ENCODE data around the gene SLC29A3. TPM values are rescaled to one million over a fixed set of nuclear protein-coding genes. Genes with fewer than 3 reads are reported as not detected.

Gene SLC29A3
- total RNA-seq, 2 donors from 2014 or later, result 3.5 to 6.2 TPM

GRCh38 chr10:71372882-71373495 lies 53.9 kb downstream of the SLC29A3 start:
- intact Hi-C loops (cut with DNase I), result no loop called here
- peak; percentile 59 for DNase-seq (ENCODE audit: low spot score)

DNA sequence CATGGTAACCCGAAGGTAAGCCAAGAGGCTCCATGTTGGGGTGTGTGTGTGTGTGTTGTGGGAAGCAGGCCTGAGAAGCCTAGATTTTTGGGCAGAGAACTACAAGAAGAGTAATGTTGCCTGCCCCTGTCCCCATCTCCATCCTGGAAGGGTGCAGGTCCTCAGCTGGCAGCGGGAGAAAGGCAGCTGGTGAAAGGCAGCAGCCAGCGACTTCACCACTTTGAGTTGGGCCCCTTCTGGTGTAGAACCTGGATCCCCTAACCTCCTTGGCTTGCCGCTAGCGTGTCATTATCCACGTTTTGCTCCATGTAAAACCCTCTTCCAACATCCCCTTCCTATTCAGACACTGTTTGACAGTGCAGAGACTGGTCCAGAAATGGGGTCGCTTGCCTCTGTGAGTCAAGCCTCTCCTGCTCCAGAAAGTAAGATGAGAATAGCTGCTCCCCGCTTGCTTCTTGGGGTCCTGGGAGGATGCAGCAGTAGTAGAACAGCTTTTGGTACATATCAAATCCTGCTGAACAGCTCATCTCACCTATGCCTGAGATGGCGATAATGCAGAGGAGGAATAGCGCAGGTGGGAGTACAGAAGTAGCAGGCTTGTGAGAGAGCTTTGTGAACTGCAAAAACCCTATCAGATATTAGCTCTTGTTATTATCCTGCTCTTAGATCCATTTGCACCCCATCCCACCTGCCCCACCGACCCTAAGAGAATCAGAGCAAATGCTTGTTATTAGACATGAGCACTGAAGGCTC lies 55.6 kb downstream of the SLC29A3 start:
- intact Hi-C loops (cut with DNase I), result no loop called here
- DNase-seq (ENCODE audit: low spot score), result peak; percentile 64

- intact Hi-C loops (cut with DNase I), result no loop called here
- DNase-seq (ENCODE audit: low spot score), result no peak
These were observed 56.9 kb downstream of the SLC29A3 start for GRCh38 chr10:71375952-71376351.

DNA sequence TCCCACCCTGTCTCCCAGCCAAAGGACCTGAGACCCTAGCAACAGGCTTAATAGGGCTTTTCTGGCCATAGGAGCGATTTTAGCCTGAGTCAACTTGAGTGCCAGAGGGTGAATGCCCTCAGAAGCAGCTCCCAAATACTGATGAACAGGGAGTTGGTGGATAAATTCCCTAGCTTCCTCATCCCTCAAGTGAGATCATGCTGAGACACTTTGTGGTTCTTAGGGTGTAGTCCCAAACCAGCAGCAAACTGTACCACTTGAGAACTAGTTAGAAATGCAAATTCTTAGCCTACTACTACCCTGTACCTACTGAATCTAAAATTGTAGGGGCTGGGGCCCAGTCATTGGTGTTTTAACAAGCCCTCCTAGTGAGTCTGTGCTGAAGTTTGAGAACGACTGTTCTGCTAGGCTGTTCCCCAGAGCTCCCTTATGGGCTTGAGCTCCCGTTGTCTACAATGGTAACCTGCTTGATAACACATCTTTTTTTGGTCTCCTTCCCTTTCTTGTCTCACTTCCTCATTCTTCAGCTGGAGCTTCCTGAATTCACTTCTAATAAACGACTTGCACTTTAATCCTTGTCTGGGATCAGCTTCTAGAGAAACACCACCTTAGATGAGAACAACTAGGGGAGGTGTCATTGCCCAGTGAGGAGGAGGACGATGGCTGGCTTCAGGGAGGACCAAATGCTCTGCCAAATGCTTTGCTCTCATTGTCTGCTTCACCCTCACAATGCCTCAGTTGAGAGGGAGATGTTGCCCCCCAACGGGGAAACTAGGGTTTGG lies 59.5 kb downstream of the SLC29A3 start:
- intact Hi-C loops (cut with DNase I), result no loop called here
- peak; percentile 45 for DNase-seq (ENCODE audit: low spot score)

DNA sequence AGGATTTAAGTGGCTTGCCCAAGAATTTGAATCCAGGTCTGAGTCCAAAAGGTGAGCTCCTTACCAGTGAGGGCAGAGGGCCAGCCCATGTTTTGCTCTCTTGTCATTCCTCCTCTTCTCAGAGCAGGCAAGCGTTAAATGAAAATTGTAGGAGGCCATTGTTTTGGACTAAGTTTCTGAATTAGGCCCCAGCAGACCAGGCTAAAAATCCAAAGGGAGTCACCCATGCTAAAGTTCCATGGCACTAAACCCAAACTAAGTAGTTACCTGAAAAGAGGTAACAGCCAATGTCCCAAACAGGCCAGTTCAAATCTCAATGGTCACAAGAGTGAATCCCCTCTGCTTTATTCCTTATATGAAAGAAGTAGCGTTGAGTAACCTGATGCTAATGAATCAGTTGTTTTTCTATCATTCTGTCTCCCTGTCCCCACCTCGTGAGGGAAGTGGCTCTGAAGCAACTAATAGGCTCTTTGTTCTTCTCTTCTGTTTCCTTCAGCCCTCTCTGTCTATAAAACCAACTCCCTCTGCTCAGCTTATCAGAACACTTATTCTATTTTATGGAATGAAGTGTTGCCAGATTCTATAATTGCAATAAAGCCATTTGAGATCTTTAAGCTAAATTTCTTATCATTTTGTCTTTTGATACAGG lies 60.2 kb downstream of the SLC29A3 start:
- intact Hi-C loops (cut with DNase I), result no loop called here
- no peak for DNase-seq (ENCODE audit: low spot score)

DNA sequence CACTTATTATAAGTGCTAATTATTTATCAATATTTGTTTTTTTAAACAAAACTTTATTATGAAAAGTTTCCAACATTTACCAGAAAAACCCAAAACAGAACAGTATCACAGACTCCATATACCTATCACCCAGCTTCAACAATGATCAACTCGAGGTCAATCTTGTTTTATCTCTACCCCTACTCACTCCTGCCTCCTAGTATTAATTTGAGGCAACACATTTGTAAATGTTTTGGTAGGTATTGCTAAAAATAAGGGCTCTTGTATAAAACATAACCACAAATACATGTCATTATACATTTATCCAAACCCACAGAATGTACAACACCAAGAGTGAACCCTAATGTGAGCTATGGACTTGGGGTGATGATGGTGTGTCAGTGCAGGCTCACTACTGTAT lies 61.8 kb downstream of the SLC29A3 start:
- intact Hi-C loops (cut with DNase I), result loop anchor here in 1 of 2 donors (10.0 kb wide), 1 partner anchor 334 kb away; the partner anchor contains the start of gene C10orf105

GRCh38 chr10:71381611-71382010 lies 62.6 kb downstream of the SLC29A3 start:
- peak; percentile 15 for DNase-seq (ENCODE audit: low spot score)
- intact Hi-C loops (cut with DNase I), result loop anchor here in 1 of 2 donors (10.0 kb wide), 1 partner anchor 333 kb away; the partner anchor contains the start of gene C10orf105

More for the DNA sequence above, 61.8 kb downstream of the SLC29A3 start:
- DNase-seq (ENCODE audit: low spot score), result no peak

DNA sequence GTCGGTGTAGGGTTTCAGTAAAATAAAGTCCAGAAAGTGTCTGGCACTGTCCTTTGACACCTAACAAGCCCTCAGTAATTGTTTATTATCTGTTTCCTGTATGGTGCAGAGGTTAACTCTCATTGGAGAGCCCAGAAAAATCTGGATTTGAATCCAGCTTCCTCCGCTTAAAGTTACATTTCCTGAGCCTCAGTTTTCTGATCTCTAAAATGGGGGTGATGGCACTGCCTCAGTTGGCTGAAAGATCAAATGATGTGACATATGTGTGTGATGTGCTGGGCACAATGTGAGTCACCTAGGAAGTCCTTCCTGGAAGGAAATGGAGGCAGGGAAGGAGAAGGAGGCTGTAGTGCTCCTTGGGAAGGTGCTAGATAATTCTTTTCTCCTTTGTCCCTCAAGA lies 63.0 kb downstream of the SLC29A3 start:
- intact Hi-C loops (cut with DNase I), result loop anchor here in 1 of 2 donors (10.0 kb wide), 1 partner anchor 333 kb away; the partner anchor contains the start of gene C10orf105
- no peak for DNase-seq (ENCODE audit: low spot score)

GRCh38 chr10:71382757-71383156 lies 63.7 kb downstream of the SLC29A3 start:
- intact Hi-C loops (cut with DNase I), result loop anchor here in 1 of 2 donors (10.0 kb wide), 1 partner anchor 332 kb away; the partner anchor contains the start of gene C10orf105
- DNase-seq (ENCODE audit: low spot score), result peak; percentile 28

- DNase-seq (ENCODE audit: low spot score), result peak; percentile 91
- intact Hi-C loops (cut with DNase I), result loop anchor here in 1 of 2 donors (10.0 kb wide), 1 partner anchor 331 kb away; the partner anchor contains the start of gene C10orf105
These were observed 65.1 kb downstream of the SLC29A3 start for GRCh38 chr10:71383972-71384687.

DNA sequence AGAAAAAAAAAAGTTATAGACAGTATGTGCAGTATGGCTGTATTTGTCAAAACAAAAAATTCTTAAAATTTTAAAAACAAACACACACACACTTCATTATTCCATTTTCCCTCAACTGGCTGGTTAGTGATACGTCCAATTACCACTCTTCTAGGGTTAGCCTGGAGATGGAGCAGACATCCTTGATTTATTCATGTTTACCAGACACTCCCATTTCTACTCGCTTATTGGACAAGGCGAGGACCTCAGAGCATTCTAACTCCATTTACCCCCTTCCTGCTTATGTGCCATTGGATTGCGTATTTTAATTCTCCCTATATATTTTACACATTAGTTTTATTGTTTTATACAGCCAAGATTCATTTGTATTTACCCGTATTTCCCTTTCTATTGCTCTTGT lies 69.1 kb downstream of the SLC29A3 start:
- DNase-seq (ENCODE audit: low spot score), result no peak
- intact Hi-C loops (cut with DNase I), result loop anchor here (5.0 to 10.0 kb wide), 2 partner anchors 224 to 327 kb away; partner anchors contain the start of gene C10orf105 (in 1 of the 2)

DNA sequence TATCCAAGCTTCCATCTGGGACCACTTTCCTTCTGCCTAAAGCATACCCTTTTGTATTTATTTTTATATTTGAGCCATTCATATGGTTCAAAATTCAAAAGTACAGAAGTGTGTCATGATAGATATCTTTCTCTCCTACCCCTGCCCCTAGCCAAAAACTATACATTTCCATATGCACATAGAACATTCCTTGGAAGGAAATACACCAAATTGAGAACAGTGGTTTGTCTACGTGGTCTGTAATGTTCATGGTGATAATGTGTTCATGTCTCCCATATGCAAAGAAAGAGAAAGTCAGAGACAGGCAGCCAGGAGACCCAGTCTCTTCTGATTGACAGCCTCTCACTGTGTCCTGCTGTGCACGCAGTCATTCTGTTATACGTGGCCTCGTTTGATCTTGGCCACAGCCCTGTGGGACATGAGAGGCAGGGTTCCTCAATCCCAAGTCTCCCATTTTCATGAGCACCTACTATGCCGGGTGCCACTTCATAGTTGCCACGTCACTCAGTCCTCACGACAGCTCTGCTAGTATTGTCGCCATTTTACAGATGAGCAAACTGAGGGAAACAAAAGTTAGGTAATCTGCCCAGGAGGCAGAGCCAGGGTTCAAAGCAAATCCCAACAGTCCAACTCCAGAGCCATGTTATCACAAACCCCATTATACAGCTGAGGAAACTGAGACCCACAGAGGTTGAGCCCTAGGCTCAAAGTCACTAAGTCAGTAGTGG lies 69.7 kb downstream of the SLC29A3 start:
- intact Hi-C loops (cut with DNase I), result loop anchor here (5.0 to 10.0 kb wide), 2 partner anchors 224 to 326 kb away; partner anchors contain the start of gene C10orf105 (in 1 of the 2)
- no peak for DNase-seq (ENCODE audit: low spot score)

- no peak for DNase-seq (ENCODE audit: low spot score)
- intact Hi-C loops (cut with DNase I), result loop anchor here (5.0 to 10.0 kb wide), 2 partner anchors 222 to 325 kb away; partner anchors contain the start of gene C10orf105 (in 1 of the 2)
These were observed 70.9 kb downstream of the SLC29A3 start for GRCh38 chr10:71389768-71390460.

- no peak for DNase-seq (ENCODE audit: low spot score)
- intact Hi-C loops (cut with DNase I), result no loop called here
These were observed 71.4 kb downstream of the SLC29A3 start for GRCh38 chr10:71390461-71390835.

- intact Hi-C loops (cut with DNase I), result no loop called here
- DNase-seq (ENCODE audit: low spot score), result peak; percentile 6
These were observed 72.0 kb downstream of the SLC29A3 start for GRCh38 chr10:71390921-71391690.

DNA sequence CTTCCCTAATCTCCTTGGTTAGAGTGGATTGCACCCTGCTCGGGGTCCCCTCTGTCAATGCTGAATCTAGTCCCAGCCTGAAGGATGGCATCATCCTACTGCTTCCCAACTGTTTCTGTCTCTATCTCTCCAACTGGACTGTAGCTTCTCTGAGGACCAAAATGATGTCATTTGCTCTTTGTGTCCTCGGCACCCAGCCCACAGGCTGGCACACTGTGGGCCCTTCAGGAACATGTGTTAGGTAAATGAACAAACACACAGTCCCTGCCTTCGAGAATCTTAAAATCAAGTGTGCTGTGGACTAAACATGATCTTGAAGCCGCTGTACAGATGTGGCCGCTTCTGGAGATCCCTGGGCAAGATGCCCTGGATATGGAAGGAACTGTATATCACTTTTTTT lies 72.6 kb downstream of the SLC29A3 start:
- intact Hi-C loops (cut with DNase I), result no loop called here
- DNase-seq (ENCODE audit: low spot score), result peak; percentile 37

All from posterior vena cava (tissue), 2 donors.